ENCODE data around the gene C17orf113.

DNA sequence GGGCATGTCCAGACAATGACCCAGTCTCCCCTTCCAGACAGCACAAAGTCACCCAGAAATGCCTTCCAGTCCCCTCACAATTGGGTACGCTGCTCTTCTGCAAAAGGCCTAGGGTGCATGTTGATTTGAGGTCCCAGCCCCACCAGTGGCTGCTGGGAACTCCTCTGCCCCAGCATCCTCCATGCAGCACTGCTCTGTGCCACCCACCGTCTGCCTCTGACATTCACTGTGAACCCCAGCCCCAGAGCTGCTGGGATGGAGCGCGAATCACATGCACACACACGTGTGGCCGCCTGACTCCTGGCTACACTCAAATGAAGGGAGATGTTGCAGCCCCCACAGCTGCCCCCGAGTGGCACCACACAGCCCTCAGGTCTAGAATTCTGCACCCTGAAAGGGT lies 1.2 kb upstream of the C17orf113 start:
- TF ChIP-seq, protein P1, sequence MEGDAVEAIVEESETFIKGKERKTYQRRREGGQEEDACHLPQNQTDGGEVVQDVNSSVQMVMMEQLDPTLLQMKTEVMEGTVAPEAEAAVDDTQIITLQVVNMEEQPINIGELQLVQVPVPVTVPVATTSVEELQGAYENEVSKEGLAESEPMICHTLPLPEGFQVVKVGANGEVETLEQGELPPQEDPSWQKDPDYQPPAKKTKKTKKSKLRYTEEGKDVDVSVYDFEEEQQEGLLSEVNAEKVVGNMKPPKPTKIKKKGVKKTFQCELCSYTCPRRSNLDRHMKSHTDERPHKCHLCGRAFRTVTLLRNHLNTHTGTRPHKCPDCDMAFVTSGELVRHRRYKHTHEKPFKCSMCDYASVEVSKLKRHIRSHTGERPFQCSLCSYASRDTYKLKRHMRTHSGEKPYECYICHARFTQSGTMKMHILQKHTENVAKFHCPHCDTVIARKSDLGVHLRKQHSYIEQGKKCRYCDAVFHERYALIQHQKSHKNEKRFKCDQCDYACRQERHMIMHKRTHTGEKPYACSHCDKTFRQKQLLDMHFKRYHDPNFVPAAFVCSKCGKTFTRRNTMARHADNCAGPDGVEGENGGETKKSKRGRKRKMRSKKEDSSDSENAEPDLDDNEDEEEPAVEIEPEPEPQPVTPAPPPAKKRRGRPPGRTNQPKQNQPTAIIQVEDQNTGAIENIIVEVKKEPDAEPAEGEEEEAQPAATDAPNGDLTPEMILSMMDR (IDR thresholded peaks at IDR 0.05 in 8 of 11, conservative IDR thresholded peaks at IDR 0.05 in 3 of 11), result no peak
- TF ChIP-seq POLR2A (IDR thresholded peaks at IDR 0.05), result no peak

All from spleen (tissue), 7 donors.